ENCODE data around the gene SCGB1C2.

SCGB1C2 gene

GRCh38 chr17:142876-143784 lies 5.8 kb downstream of the SCGB1C2 start:
- Histone ChIP-seq H3K4me3 (ENCODE audit: low read length) (no peak overlapping the region), H3K4me1 (ENCODE audit: control insufficient read depth, insufficient read depth, low read length) (no peaks in the 10 kb centered on the region), H3K9me3 (ENCODE audit: control insufficient read depth, low read length) (no peaks in the 10 kb centered on the region), H3K9ac (ENCODE audit: low read length) (no peak overlapping the region), H3K27me3 (replicated peaks; ENCODE audit: control insufficient read depth, insufficient read depth, low read length) (peaks cover 9% of the 10 kb centered on the region), H3K36me3 (ENCODE audit: control insufficient read depth, insufficient read depth, low read length, severe bottlenecking) (no peaks in the 10 kb centered on the region)
- no peak for DNase-seq (ENCODE audit: low read depth)

- Histone ChIP-seq H3K36me3 (ENCODE audit: control insufficient read depth, insufficient read depth, low read length, severe bottlenecking) (no peaks in the 10 kb centered on the region), H3K9ac (ENCODE audit: low read length) (no peak overlapping the region), H3K27me3 (replicated peaks; ENCODE audit: control insufficient read depth, insufficient read depth, low read length) (peaks cover 15% of the 10 kb centered on the region), H3K4me1 (ENCODE audit: control insufficient read depth, insufficient read depth, low read length) (no peaks in the 10 kb centered on the region), H3K4me3 (ENCODE audit: low read length) (no peak overlapping the region), H3K9me3 (ENCODE audit: control insufficient read depth, low read length) (no peaks in the 10 kb centered on the region)
- peak; percentile 86 for DNase-seq (ENCODE audit: low read depth)
Measured at GRCh38 chr17:143785-144281, 6.5 kb downstream of the SCGB1C2 start.

- Histone ChIP-seq H3K9me3 (ENCODE audit: control insufficient read depth, low read length) (no peaks in the 10 kb centered on the region), H3K27me3 (replicated peaks; ENCODE audit: control insufficient read depth, insufficient read depth, low read length) (peaks cover 22% of the 10 kb centered on the region), H3K36me3 (ENCODE audit: control insufficient read depth, insufficient read depth, low read length, severe bottlenecking) (no peaks in the 10 kb centered on the region), H3K4me3 (ENCODE audit: low read length) (no peak overlapping the region), H3K4me1 (ENCODE audit: control insufficient read depth, insufficient read depth, low read length) (no peaks in the 10 kb centered on the region), H3K9ac (ENCODE audit: low read length) (no peak overlapping the region)
- DNase-seq (ENCODE audit: low read depth), result no peak
Measured at GRCh38 chr17:144936-145670, 7.7 kb downstream of the SCGB1C2 start.

GRCh38 chr17:145671-146541 lies 8.5 kb downstream of the SCGB1C2 start:
- no peak overlapping the region for H3K4me3 ChIP-seq (ENCODE audit: low read length)
- peaks cover 26% of the 10 kb centered on the region for H3K27me3 ChIP-seq (replicated peaks; ENCODE audit: control insufficient read depth, insufficient read depth, low read length)
- no peak for DNase-seq (ENCODE audit: low read depth)
- no peaks in the 10 kb centered on the region for H3K36me3 ChIP-seq (ENCODE audit: control insufficient read depth, insufficient read depth, low read length, severe bottlenecking)
- H3K4me1 ChIP-seq (ENCODE audit: control insufficient read depth, insufficient read depth, low read length), result no peaks in the 10 kb centered on the region
- H3K9ac ChIP-seq (ENCODE audit: low read length), result no peak overlapping the region
- no peaks in the 10 kb centered on the region for H3K9me3 ChIP-seq (ENCODE audit: control insufficient read depth, low read length)

- H3K9me3 ChIP-seq (ENCODE audit: control insufficient read depth, low read length), result no peaks in the 10 kb centered on the region
- no peaks in the 10 kb centered on the region for H3K36me3 ChIP-seq (ENCODE audit: control insufficient read depth, insufficient read depth, low read length, severe bottlenecking)
- DNase-seq (ENCODE audit: low read depth), result no peak
- H3K27me3 ChIP-seq (replicated peaks; ENCODE audit: control insufficient read depth, insufficient read depth, low read length), result peaks cover 32% of the 10 kb centered on the region
- no peaks in the 10 kb centered on the region for H3K4me1 ChIP-seq (ENCODE audit: control insufficient read depth, insufficient read depth, low read length)
- no peak overlapping the region for H3K9ac ChIP-seq (ENCODE audit: low read length)
- H3K4me3 ChIP-seq (ENCODE audit: low read length), result no peak overlapping the region
Measured at GRCh38 chr17:146546-146945, 9.2 kb downstream of the SCGB1C2 start.

GRCh38 chr17:146983-147761 lies 9.8 kb downstream of the SCGB1C2 start:
- no peak for DNase-seq (ENCODE audit: low read depth)
- Histone ChIP-seq H3K27me3 (replicated peaks; ENCODE audit: control insufficient read depth, insufficient read depth, low read length) (peaks cover 37% of the 10 kb centered on the region), H3K36me3 (ENCODE audit: control insufficient read depth, insufficient read depth, low read length, severe bottlenecking) (no peaks in the 10 kb centered on the region), H3K4me3 (ENCODE audit: low read length) (no peak overlapping the region), H3K9ac (ENCODE audit: low read length) (no peak overlapping the region), H3K4me1 (ENCODE audit: control insufficient read depth, insufficient read depth, low read length) (no peaks in the 10 kb centered on the region), H3K9me3 (ENCODE audit: control insufficient read depth, low read length) (no peaks in the 10 kb centered on the region)

- no peaks in the 10 kb centered on the region for H3K4me1 ChIP-seq (ENCODE audit: control insufficient read depth, insufficient read depth, low read length)
- no peak for DNase-seq (ENCODE audit: low read depth)
- H3K9me3 ChIP-seq (ENCODE audit: control insufficient read depth, low read length), result no peaks in the 10 kb centered on the region
- no peak overlapping the region for H3K4me3 ChIP-seq (ENCODE audit: low read length)
- H3K9ac ChIP-seq (ENCODE audit: low read length), result no peak overlapping the region
- no peaks in the 10 kb centered on the region for H3K36me3 ChIP-seq (ENCODE audit: control insufficient read depth, insufficient read depth, low read length, severe bottlenecking)
- H3K27me3 ChIP-seq (replicated peaks; ENCODE audit: control insufficient read depth, insufficient read depth, low read length), result peaks cover 37% of the 10 kb centered on the region
Measured at GRCh38 chr17:147796-148740, 10.7 kb downstream of the SCGB1C2 start.

GRCh38 chr17:148757-149156 lies 11.4 kb downstream of the SCGB1C2 start:
- H3K36me3 ChIP-seq (ENCODE audit: control insufficient read depth, insufficient read depth, low read length, severe bottlenecking), result no peaks in the 10 kb centered on the region
- H3K9me3 ChIP-seq (ENCODE audit: control insufficient read depth, low read length), result no peaks in the 10 kb centered on the region
- peaks cover 38% of the 10 kb centered on the region for H3K27me3 ChIP-seq (replicated peaks; ENCODE audit: control insufficient read depth, insufficient read depth, low read length)
- no peak overlapping the region for H3K4me3 ChIP-seq (ENCODE audit: low read length)
- no peak overlapping the region for H3K9ac ChIP-seq (ENCODE audit: low read length)
- H3K4me1 ChIP-seq (ENCODE audit: control insufficient read depth, insufficient read depth, low read length), result no peaks in the 10 kb centered on the region
- no peak for DNase-seq (ENCODE audit: low read depth)

GRCh38 chr17:149231-149630 lies 11.9 kb downstream of the SCGB1C2 start:
- H3K9ac ChIP-seq (ENCODE audit: low read length), result no peak overlapping the region
- H3K4me1 ChIP-seq (ENCODE audit: control insufficient read depth, insufficient read depth, low read length), result no peaks in the 10 kb centered on the region
- H3K36me3 ChIP-seq (ENCODE audit: control insufficient read depth, insufficient read depth, low read length, severe bottlenecking), result no peaks in the 10 kb centered on the region
- no peak for DNase-seq (ENCODE audit: low read depth)
- peaks cover 40% of the 10 kb centered on the region for H3K27me3 ChIP-seq (replicated peaks; ENCODE audit: control insufficient read depth, insufficient read depth, low read length)
- H3K4me3 ChIP-seq (ENCODE audit: low read length), result no peak overlapping the region
- H3K9me3 ChIP-seq (ENCODE audit: control insufficient read depth, low read length), result no peaks in the 10 kb centered on the region

Data from adipocyte (in vitro differentiated cells).